Measurements from ENCODE around the gene TGIF1. TPM values are rescaled to one million over a fixed set of nuclear protein-coding genes. Genes with fewer than 3 reads are reported as not detected.

TGIF1 gene
- polyA plus RNA-seq, 3 donors = 32.2 to 109 (median 39.8) TPM

DNA sequence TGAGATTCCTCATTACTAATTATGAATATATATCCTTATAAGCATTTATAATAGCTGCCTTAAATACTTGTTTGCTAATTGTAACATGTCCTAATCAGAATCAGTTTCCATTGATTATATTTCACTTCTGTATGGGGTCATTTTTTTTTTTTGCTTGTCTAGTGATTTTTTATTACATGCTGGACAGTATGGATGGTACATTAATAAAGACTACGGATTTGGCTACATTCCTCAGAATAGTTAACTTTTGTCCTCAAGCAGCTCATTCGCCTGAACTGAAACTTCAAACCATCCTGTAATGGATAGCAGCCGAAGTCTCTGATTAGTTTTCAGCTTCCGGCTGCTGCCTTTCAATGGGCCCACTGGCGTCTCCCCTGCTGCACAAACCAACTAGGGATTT, 11.7 kb downstream of the TGIF1 start:
- no peak overlapping the region for H3K27ac Mint-ChIP-seq
- peaks cover 0 to 2% (median 1%) of the 10 kb centered on the region in 3 donors for H3K27me3 Mint-ChIP-seq (ENCODE audit: low read depth in 3 of 3)
- Histone ChIP-seq H4K20me1 (ENCODE audit: insufficient read depth, low read length) (peaks cover 12% of the 10 kb centered on the region), H3K27ac (ENCODE audit: low read depth in 1 of 2, low read length in 2 of 2) (no peak overlapping the region), H3K27me3 (ENCODE audit: control insufficient read depth in 2 of 2, insufficient read depth in 2 of 2, low read length in 2 of 2) (no peaks in the 10 kb centered on the region), H3K4me2 (replicated peaks; ENCODE audit: extremely low read depth, low read length, poor library complexity, severe bottlenecking) (no peak overlapping the region), H2AFZ (ENCODE audit: insufficient read depth, low read depth, low read length, poor library complexity, severe bottlenecking) (no peak overlapping the region), H3K36me3 (replicated peaks in 1 of 2; ENCODE audit: control insufficient read depth in 1 of 2, insufficient read depth in 2 of 2, low read length in 2 of 2) (peaks cover 26 to 35% of the 10 kb centered on the region in 2 donors), H3K9ac (ENCODE audit: insufficient read depth, low read length, poor library complexity, severe bottlenecking) (no peak overlapping the region), H3K9me3 (replicated peaks in 1 of 2; ENCODE audit: control insufficient read depth in 1 of 2, insufficient read depth in 1 of 2, low read length in 2 of 2) (no peaks in the 10 kb centered on the region), H3K4me3 (replicated peaks in 1 of 3; ENCODE audit: low read depth in 2 of 3, low read length in 3 of 3) (no peak overlapping the region), H3K4me1 (ENCODE audit: control insufficient read depth in 1 of 2, insufficient read depth in 2 of 2, low read length in 2 of 2) (peaks cover 7 to 14% of the 10 kb centered on the region in 2 donors), H3K79me2 (ENCODE audit: insufficient read depth, low read length) (no peaks in the 10 kb centered on the region)
- no peak for DNase-seq
- WGBS (ENCODE audit: insufficient coverage) = 100% methylated on average over 4 of the region's 5 CpGs
- H3K4me3 Mint-ChIP-seq = no peak overlapping the region
- H3K9me3 Mint-ChIP-seq = peaks cover 0 to 6% (median 6%) of the 10 kb centered on the region in 7 donors
- H3K36me3 Mint-ChIP-seq = peaks cover 36 to 48% of the 10 kb centered on the region in 2 donors
- peaks cover 18% of the 10 kb centered on the region for H3K4me1 Mint-ChIP-seq
- TF ChIP-seq, protein P1, sequence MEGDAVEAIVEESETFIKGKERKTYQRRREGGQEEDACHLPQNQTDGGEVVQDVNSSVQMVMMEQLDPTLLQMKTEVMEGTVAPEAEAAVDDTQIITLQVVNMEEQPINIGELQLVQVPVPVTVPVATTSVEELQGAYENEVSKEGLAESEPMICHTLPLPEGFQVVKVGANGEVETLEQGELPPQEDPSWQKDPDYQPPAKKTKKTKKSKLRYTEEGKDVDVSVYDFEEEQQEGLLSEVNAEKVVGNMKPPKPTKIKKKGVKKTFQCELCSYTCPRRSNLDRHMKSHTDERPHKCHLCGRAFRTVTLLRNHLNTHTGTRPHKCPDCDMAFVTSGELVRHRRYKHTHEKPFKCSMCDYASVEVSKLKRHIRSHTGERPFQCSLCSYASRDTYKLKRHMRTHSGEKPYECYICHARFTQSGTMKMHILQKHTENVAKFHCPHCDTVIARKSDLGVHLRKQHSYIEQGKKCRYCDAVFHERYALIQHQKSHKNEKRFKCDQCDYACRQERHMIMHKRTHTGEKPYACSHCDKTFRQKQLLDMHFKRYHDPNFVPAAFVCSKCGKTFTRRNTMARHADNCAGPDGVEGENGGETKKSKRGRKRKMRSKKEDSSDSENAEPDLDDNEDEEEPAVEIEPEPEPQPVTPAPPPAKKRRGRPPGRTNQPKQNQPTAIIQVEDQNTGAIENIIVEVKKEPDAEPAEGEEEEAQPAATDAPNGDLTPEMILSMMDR (IDR thresholded peaks at IDR 0.05) = no peak
- intact Hi-C loops (cut with micrococcal nuclease) = no loop called here

DNA sequence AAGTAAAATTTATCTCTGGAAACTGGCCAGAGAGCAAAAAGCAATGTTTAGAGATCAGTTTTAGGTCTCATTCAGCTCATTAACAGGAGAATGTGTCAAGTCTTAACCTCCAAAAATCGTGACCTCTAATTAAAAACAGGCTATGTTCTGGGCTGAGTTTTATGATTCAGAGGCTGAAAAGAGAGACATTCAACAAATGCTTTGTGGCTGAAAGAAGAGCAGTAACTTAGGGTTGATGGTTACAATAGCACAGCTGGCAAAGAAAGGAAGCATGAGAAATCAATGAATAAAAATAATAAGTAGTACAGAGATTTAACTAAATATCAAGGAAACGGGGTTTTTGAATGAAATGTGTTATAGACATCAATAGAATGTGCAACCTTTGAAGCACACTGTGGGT, 13.1 kb downstream of the TGIF1 start:
- Histone ChIP-seq H3K4me2 (replicated peaks; ENCODE audit: extremely low read depth, low read length, poor library complexity, severe bottlenecking) (no peak overlapping the region), H3K9me3 (replicated peaks in 1 of 2; ENCODE audit: control insufficient read depth in 1 of 2, insufficient read depth in 1 of 2, low read length in 2 of 2) (no peaks in the 10 kb centered on the region), H2AFZ (ENCODE audit: insufficient read depth, low read depth, low read length, poor library complexity, severe bottlenecking) (no peak overlapping the region), H3K9ac (ENCODE audit: insufficient read depth, low read length, poor library complexity, severe bottlenecking) (no peak overlapping the region), H3K27ac (ENCODE audit: low read depth in 1 of 2, low read length in 2 of 2) (no peak overlapping the region), H4K20me1 (ENCODE audit: insufficient read depth, low read length) (peaks cover 7% of the 10 kb centered on the region), H3K4me3 (replicated peaks in 1 of 3; ENCODE audit: low read depth in 2 of 3, low read length in 3 of 3) (no peak overlapping the region), H3K79me2 (ENCODE audit: insufficient read depth, low read length) (no peaks in the 10 kb centered on the region), H3K4me1 (ENCODE audit: control insufficient read depth in 1 of 2, insufficient read depth in 2 of 2, low read length in 2 of 2) (peaks cover 7 to 18% of the 10 kb centered on the region in 2 donors), H3K27me3 (ENCODE audit: control insufficient read depth in 2 of 2, insufficient read depth in 2 of 2, low read length in 2 of 2) (no peaks in the 10 kb centered on the region), H3K36me3 (replicated peaks in 1 of 2; ENCODE audit: control insufficient read depth in 1 of 2, insufficient read depth in 2 of 2, low read length in 2 of 2) (peaks cover 13 to 21% of the 10 kb centered on the region in 2 donors)
- H3K4me3 Mint-ChIP-seq = no peak overlapping the region
- DNase-seq = no peak
- H3K9me3 Mint-ChIP-seq = peaks cover 0 to 6% (median 6%) of the 10 kb centered on the region in 7 donors
- TF ChIP-seq, protein P1 (IDR thresholded peaks at IDR 0.05) = no peak
- intact Hi-C loops (cut with micrococcal nuclease) = no loop called here
- peaks cover 1 to 2% (median 1%) of the 10 kb centered on the region in 3 donors for H3K27me3 Mint-ChIP-seq (ENCODE audit: low read depth in 3 of 3)
- no peak overlapping the region for H3K27ac Mint-ChIP-seq
- WGBS (ENCODE audit: insufficient coverage) = no CpG with 5 or more reads among the region's 2 CpGs
- H3K36me3 Mint-ChIP-seq = peaks cover 24 to 34% of the 10 kb centered on the region in 2 donors
- peaks cover 19% of the 10 kb centered on the region for H3K4me1 Mint-ChIP-seq

Measured in CD14-positive monocyte (primary cell).